ENCODE measurements around the gene KATNB1.

- TF ChIP-seq TEAD1 (CRISPR knock-in tag; IDR thresholded peaks at IDR 0.05) (no peak), SP1 (CRISPR knock-in tag; conservative IDR thresholded peaks at IDR 0.05) (no peak), CTCF (IDR thresholded peaks at IDR 0.05) (no peak)
Measured at GRCh38 chr16:57788252-57788841, 52.8 kb downstream of the KATNB1 start.
